Measurements from ENCODE around the gene VASP.
A peak's percentile ranks its signal among the peaks of the same experiment; 100 is the strongest.

Gene VASP

DNA sequence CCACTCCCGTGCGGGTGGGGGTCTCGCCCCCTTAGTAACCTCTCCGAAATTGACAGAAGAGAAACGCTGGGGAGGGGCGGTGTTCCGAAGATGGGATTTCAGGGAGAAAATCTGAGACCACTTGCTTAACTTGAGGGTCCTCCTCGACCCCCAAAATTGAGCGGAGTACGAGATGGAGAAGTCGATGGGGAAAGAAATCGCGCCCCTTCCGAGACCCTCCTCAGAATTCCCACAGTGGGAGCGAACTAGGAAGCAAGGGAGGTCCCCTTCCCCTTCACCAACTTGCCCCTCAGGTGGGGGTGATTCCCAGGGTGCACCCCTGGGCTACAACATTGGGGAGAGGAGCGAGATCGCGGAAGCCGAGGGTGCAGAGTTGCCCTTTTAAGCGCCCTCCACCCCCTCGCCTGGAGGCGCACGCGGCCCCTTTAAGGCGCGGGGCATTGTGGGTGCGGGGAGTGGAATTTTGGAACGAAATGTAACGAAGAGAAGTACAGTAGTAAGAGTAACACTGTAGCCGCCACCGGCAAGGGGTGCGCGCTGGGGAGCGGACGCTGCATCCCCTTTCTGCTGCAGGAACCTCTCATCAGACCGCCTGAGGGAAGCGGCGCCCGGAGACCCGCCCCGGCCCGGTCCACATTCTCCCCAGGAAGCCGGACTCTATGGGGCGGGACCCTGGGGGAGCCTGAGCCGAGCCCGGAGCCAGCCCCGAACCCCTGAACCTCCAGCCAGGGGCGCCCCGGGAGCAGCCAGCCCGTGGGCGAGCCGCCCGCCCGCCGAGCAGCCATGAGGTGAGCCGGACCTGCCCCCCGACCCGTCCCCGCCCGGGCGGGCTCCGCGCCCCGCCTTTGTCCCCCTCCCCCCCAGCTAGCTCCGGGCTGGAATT lies at the start of gene VASP:
Gene VASP (plus strand): TSS at position 491 of the 883 bp plus-strand sequence. CDS start 293 bp downstream, at position 784.
- Histone ChIP-seq H3K9ac (ENCODE audit: low read depth, low read length, poor library complexity, severe bottlenecking) (peak within 1 kb of the TSS; percentile 100), H3K4me3 (ENCODE audit: low read length, poor library complexity, severe bottlenecking) (peak within 1 kb of the TSS; percentile 99), H3K27me3 (ENCODE audit: insufficient read depth, low read length, poor library complexity, severe bottlenecking) (peaks cover 13% of the 10 kb centered on the region), H3K36me3 (ENCODE audit: insufficient read depth, low read length) (0 out of 2 replicates have a peak, but pooled peaks cover 4% of the 10 kb centered on the region), H3K4me1 (ENCODE audit: insufficient read depth, low read length, poor library complexity, severe bottlenecking) (peaks cover 35% of the 10 kb centered on the region), H3K79me2 (ENCODE audit: insufficient read depth, low read length) (peaks cover 53% of the 10 kb centered on the region), H2AFZ (ENCODE audit: low read length) (peak within 1 kb of the TSS; percentile 95), H3K9me3 (ENCODE audit: insufficient read depth, low read depth, low read length) (no peaks in the 10 kb centered on the region), H3K4me2 (ENCODE audit: low read depth, low read length, poor library complexity, severe bottlenecking) (peak within 1 kb of the TSS; percentile 88), H3F3A (ENCODE audit: low read depth) (no peaks in the 10 kb centered on the region), H3K9me2 (replicated peaks; ENCODE audit: low read depth, low read length) (no peaks in the 10 kb centered on the region), H4K20me1 (ENCODE audit: insufficient read depth, low read length, poor library complexity, severe bottlenecking) (peaks cover 42% of the 10 kb centered on the region)
- TF ChIP-seq EZH2phosphoT487 (IDR thresholded peaks at IDR 0.05; ENCODE audit: borderline replicate concordance) = no peak
- TF ChIP-seq, protein P1, sequence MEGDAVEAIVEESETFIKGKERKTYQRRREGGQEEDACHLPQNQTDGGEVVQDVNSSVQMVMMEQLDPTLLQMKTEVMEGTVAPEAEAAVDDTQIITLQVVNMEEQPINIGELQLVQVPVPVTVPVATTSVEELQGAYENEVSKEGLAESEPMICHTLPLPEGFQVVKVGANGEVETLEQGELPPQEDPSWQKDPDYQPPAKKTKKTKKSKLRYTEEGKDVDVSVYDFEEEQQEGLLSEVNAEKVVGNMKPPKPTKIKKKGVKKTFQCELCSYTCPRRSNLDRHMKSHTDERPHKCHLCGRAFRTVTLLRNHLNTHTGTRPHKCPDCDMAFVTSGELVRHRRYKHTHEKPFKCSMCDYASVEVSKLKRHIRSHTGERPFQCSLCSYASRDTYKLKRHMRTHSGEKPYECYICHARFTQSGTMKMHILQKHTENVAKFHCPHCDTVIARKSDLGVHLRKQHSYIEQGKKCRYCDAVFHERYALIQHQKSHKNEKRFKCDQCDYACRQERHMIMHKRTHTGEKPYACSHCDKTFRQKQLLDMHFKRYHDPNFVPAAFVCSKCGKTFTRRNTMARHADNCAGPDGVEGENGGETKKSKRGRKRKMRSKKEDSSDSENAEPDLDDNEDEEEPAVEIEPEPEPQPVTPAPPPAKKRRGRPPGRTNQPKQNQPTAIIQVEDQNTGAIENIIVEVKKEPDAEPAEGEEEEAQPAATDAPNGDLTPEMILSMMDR (conservative IDR thresholded peaks at IDR 0.05; ENCODE audit: low read length) = no peak

DNA sequence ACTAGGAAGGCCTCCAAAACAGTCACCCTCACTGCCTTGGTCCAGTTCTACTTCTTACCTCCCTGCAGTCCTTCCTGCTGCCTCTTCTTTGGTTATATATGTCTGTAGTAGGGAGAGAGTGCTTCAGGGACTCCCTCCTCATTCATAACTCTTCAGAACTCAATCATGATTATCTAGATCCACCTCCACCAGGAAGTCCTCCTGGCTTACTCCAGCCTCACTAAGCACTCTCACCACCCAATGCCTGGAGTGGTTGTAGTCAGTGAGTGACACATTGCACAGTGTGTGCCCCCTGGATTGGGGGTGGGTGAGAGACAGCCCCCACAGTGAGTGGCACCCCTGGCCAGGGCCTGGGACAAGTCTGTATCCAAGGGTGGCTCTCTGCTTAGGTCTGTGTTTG lies 49.5 kb upstream of the VASP start:
- no peak overlapping the region for H3K4me3 ChIP-seq (ENCODE audit: low read length, poor library complexity, severe bottlenecking)
- TF ChIP-seq, protein P1 (conservative IDR thresholded peaks at IDR 0.05; ENCODE audit: low read length) = no peak
- no peak for TF ChIP-seq EZH2phosphoT487 (IDR thresholded peaks at IDR 0.05; ENCODE audit: borderline replicate concordance)
- no peaks in the 10 kb centered on the region for H3K36me3 ChIP-seq (ENCODE audit: insufficient read depth, low read length)
- no peaks in the 10 kb centered on the region for H4K20me1 ChIP-seq (ENCODE audit: insufficient read depth, low read length, poor library complexity, severe bottlenecking)
- H3K27me3 ChIP-seq (ENCODE audit: insufficient read depth, low read length, poor library complexity, severe bottlenecking) = no peaks in the 10 kb centered on the region
- H3F3A ChIP-seq (ENCODE audit: low read depth) = 0 out of 2 replicates have a peak, but pooled peaks cover 3% of the 10 kb centered on the region
- no peaks in the 10 kb centered on the region for H3K9me3 ChIP-seq (ENCODE audit: insufficient read depth, low read depth, low read length)
- peaks cover 8% of the 10 kb centered on the region for H3K4me1 ChIP-seq (ENCODE audit: insufficient read depth, low read length, poor library complexity, severe bottlenecking)
- no peak overlapping the region for H3K4me2 ChIP-seq (ENCODE audit: low read depth, low read length, poor library complexity, severe bottlenecking)
- no peak overlapping the region for H3K9ac ChIP-seq (ENCODE audit: low read depth, low read length, poor library complexity, severe bottlenecking)
- H3K9me2 ChIP-seq (replicated peaks; ENCODE audit: low read depth, low read length) = no peaks in the 10 kb centered on the region
- H2AFZ ChIP-seq (ENCODE audit: low read length) = no peak overlapping the region
- no peaks in the 10 kb centered on the region for H3K79me2 ChIP-seq (ENCODE audit: insufficient read depth, low read length)

DNA sequence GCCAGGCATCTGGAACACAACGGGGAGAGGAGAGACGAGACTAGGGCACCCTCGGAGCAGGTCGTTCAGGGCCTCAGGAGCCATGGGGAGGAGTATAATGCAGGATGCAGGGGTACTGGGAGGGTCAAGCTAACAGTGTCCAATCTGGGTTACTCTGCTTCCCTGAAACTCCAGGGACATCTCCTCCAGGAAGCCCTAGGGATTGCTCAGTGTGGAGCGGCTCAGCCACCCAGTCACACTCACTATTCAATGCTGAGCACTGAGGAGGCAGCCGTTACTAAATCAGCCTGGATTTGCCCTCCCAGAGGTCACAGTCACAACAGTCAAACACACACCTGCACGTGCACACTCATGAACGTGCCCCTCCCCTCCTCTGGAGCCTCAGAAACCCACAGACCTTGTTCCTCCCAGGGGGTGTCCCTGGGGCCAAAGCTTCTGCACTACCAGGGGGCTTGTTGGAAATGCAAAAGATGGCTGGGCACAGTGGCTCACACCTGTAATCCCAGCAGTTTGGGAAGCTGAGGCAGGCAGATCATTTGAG lies 46.4 kb upstream of the VASP start:
- TF ChIP-seq, protein P1 (conservative IDR thresholded peaks at IDR 0.05; ENCODE audit: low read length) = no peak
- Histone ChIP-seq H2AFZ (ENCODE audit: low read length) (no peak overlapping the region), H3F3A (ENCODE audit: low read depth) (no peaks in the 10 kb centered on the region), H3K4me2 (ENCODE audit: low read depth, low read length, poor library complexity, severe bottlenecking) (no peak overlapping the region), H4K20me1 (ENCODE audit: insufficient read depth, low read length, poor library complexity, severe bottlenecking) (no peaks in the 10 kb centered on the region), H3K4me3 (ENCODE audit: low read length, poor library complexity, severe bottlenecking) (no peak overlapping the region), H3K4me1 (ENCODE audit: insufficient read depth, low read length, poor library complexity, severe bottlenecking) (peaks cover 5% of the 10 kb centered on the region), H3K27me3 (ENCODE audit: insufficient read depth, low read length, poor library complexity, severe bottlenecking) (no peaks in the 10 kb centered on the region), H3K79me2 (ENCODE audit: insufficient read depth, low read length) (no peaks in the 10 kb centered on the region), H3K36me3 (ENCODE audit: insufficient read depth, low read length) (no peaks in the 10 kb centered on the region), H3K9me3 (ENCODE audit: insufficient read depth, low read depth, low read length) (no peaks in the 10 kb centered on the region), H3K9me2 (replicated peaks; ENCODE audit: low read depth, low read length) (no peaks in the 10 kb centered on the region), H3K9ac (ENCODE audit: low read depth, low read length, poor library complexity, severe bottlenecking) (no peak overlapping the region)
